Upper lobe of right lung (tissue), 1 donor: ENCODE data around the gene GTSE1. TPM values are rescaled to one million over a fixed set of nuclear protein-coding genes. Genes with fewer than 3 reads are reported as not detected.

Source experiments
- ATAC-seq: fragments of 200-7000 bp; cut with Tn5 transposase; one replicate; pipeline ENCODE4 v1.9.1; 2020; ENCODE audit warnings: mild to moderate bottlenecking, moderate library complexity
- DNase-seq: peaks from one replicate; pipeline ENCODE4 v3.0.0-alpha.2; 2020
- H3K27ac ChIP-seq: fragments of 200-600 bp; one replicate; pipeline ENCODE4 v1.8.0; 2022
- H3K27me3 ChIP-seq: fragments of 200-600 bp; one replicate; pipeline ENCODE4 v1.8.0; 2022; ENCODE audit warnings: mild to moderate bottlenecking
- H3K36me3 ChIP-seq: fragments of 200-600 bp; one replicate; pipeline ENCODE4 v1.8.0; 2022
- H3K4me1 ChIP-seq: fragments of 200-600 bp; one replicate; pipeline ENCODE4 v1.8.0; 2022
- H3K4me3 ChIP-seq: fragments of 200-600 bp; one replicate; pipeline ENCODE4 v1.8.0; 2022; ENCODE audit warnings: mild to moderate bottlenecking
- H3K9me3 ChIP-seq: fragments of 200-600 bp; one replicate; pipeline ENCODE4 v1.8.0; 2022
- intact Hi-C: fragments of 100-400 bp; cut with DNase I; formaldehyde crosslinking; loops from one replicate; pipeline ENCODE4 v1.11.0; 2022
- total RNA-seq: library from RNA; stranded (reverse); fragmentation: NEBNext Ultra II Directional; extraction: Animal tissue kit (Norgen Biotek cat#: 25700); gene quantifications from one replicate; pipeline ENCODE4 v1.2.1, GENCODE V29; 2021
- TF ChIP-seq, protein P1 (sequence below): fragments of 200-600 bp; IDR thresholded peaks from one replicate; pipeline ENCODE4 v1.8.0; 2022; ENCODE audit warnings: antibody characterized with exemption
- donor health status: DM: no; HTN: yes; CAD: no; lungs with severe emphysema.

GTSE1 gene
- total RNA-seq, 1 donor from 2014 or later = 0.43 TPM

DNA sequence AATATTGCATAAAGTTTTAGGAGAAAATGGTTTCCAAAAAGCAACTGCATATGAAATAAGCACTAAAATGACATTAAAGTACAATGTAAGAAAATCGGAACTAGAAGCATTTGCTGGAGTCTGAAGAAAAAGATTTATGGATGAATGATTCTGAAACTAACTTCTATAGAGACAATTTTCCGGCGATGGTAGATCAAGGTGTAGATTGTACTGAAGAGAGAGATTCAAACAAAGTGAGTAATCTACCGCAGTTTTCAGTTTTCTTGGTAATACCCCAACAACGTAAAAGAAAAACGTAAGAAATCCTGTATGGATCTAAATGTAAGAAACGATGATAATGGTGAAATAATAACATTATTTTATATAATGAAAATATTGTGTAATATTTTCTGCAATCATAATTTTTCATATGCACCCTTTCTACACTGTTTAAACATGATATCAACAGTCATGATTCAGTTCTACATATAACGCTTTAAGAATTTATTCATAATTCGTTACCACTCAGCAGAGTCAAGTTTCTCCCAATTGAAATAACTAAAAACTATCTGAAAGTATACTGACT lies 44.8 kb upstream of the GTSE1 start:
- intact Hi-C loops = no loop called here
- Histone ChIP-seq H3K27ac (no peak overlapping the region), H3K27me3 (no peaks in the 10 kb centered on the region), H3K9me3 (no peaks in the 10 kb centered on the region), H3K4me1 (peaks cover 16% of the 10 kb centered on the region), H3K4me3 (no peak overlapping the region), H3K36me3 (no peaks in the 10 kb centered on the region)
- ATAC-seq = no peak
- TF ChIP-seq, protein P1, sequence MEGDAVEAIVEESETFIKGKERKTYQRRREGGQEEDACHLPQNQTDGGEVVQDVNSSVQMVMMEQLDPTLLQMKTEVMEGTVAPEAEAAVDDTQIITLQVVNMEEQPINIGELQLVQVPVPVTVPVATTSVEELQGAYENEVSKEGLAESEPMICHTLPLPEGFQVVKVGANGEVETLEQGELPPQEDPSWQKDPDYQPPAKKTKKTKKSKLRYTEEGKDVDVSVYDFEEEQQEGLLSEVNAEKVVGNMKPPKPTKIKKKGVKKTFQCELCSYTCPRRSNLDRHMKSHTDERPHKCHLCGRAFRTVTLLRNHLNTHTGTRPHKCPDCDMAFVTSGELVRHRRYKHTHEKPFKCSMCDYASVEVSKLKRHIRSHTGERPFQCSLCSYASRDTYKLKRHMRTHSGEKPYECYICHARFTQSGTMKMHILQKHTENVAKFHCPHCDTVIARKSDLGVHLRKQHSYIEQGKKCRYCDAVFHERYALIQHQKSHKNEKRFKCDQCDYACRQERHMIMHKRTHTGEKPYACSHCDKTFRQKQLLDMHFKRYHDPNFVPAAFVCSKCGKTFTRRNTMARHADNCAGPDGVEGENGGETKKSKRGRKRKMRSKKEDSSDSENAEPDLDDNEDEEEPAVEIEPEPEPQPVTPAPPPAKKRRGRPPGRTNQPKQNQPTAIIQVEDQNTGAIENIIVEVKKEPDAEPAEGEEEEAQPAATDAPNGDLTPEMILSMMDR = no peak
- no peak for DNase-seq

DNA sequence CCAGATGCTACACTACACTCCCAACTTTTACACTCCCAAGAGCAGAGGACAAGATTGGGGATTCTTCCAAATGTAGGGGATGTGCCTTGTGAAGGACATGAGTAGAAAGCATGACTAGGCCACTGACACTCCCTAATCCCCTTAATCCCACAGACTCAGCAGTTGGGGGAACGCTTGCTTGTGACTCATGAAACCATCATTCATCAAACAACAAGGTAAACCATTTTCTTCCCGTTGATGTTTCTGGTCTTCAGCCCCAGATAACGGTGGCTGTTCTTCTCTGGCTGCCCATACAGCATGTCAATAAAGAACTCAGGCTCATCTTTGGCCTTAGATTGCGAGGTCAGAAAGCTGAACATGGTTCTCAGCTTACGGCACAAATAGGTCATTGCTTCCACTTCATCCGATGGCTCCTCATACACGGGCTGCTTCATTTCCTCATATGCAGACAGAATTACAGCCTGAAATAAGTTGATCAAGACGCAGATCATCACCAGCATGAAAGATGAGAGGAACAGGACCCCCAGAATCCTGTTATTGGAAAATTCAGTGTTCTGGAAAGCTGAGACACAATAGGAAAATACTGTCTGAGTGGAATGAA lies 40.2 kb upstream of the GTSE1 start:
- no peaks in the 10 kb centered on the region for H3K36me3 ChIP-seq
- peaks cover 3% of the 10 kb centered on the region for H3K27me3 ChIP-seq
- H3K4me1 ChIP-seq = peaks cover 2% of the 10 kb centered on the region
- intact Hi-C loops = no loop called here
- no peaks in the 10 kb centered on the region for H3K9me3 ChIP-seq
- TF ChIP-seq, protein P1 = no peak
- no peak for ATAC-seq
- DNase-seq = no peak
- no peak overlapping the region for H3K4me3 ChIP-seq
- H3K27ac ChIP-seq = no peak overlapping the region

DNA sequence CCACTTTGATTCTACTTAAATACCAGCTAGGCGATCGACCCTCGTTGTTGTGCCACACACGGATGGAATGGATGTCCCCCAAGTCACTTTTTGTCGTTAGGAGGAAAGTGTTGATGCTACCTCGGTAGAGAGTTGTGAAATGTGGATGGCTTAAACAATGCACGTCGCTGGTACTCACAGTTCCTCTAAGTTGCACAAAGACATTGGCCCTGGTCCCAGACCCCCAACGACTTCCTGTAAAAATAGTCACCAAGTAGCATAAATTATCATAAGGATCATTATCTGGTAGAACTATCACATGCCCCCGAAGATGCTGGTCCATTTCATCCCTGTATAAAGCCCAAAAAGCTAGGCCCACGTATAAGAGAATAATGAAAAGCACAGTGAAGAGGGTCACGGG lies 37.3 kb upstream of the GTSE1 start:
- no peak for ATAC-seq
- H3K36me3 ChIP-seq = no peaks in the 10 kb centered on the region
- no peak for DNase-seq
- TF ChIP-seq, protein P1 = no peak
- H3K27ac ChIP-seq = no peak overlapping the region
- no peaks in the 10 kb centered on the region for H3K4me1 ChIP-seq
- peaks cover 13% of the 10 kb centered on the region for H3K27me3 ChIP-seq
- no peak overlapping the region for H3K4me3 ChIP-seq
- H3K9me3 ChIP-seq = no peaks in the 10 kb centered on the region
- intact Hi-C loops = no loop called here

DNA sequence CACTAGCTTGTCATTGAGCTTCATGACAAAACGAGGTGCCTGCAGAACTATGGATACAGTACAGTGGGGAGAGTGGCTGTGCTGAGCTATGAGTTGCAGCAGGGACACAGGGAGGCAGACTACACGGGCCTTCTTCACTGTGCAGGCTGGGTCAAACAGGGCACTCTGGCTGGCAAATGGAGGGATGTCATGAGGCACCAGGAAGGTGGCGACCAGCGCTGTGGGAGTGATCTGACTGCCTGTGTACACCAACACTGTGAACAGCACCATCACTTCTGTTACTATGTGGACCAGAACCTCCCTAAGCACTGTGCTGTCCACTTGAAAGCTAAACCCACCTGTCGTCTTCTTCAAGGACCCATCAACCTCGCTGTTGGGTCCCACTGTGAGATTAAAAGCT lies 36.6 kb upstream of the GTSE1 start:
- Histone ChIP-seq H3K4me1 (no peaks in the 10 kb centered on the region), H3K36me3 (no peaks in the 10 kb centered on the region), H3K27me3 (peaks cover 13% of the 10 kb centered on the region), H3K27ac (no peak overlapping the region), H3K4me3 (no peak overlapping the region), H3K9me3 (no peaks in the 10 kb centered on the region)
- no peak for ATAC-seq
- DNase-seq = no peak
- TF ChIP-seq, protein P1 = no peak
- intact Hi-C loops = no loop called here

DNA sequence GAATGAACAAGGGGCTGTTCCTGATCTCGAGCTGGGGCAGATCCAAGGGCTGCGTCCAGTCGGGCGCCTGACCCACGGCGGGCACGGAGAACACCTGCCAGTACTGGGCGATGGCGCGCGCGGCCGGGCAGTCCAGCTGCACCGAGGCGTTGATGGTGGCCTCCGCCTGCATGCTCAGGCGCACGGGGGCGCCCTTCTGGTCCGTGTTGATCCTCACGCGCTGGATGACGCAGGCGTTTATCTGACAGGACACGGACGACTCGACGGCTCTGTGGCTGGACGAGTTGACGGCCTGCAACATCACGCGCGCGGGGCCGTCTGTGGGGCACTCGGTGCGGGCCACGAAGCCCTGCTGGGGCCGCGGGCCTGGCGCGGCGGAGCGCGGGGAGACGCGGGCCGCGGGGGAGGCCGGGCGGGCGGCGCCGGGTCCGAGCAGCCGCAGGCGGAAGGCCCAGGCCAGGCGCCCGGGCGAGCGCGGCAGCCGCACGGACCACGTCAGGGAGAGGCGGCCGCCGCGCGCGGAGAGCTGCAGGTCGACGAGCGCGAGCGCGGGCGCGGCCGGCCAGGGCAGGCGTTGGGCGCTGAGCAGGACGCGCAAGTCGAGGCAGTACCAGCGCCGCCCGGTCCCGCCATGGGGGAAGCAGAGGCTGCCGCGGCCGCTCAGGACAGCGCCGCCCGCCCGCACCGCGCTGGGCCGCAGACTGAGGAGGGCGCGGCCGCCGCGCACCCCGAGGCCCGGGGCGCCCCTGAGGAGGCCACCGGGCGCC lies 34.0 kb upstream of the GTSE1 start:
- ATAC-seq (peak; percentile 83), DNase-seq (peak; percentile 87)
- intact Hi-C loops = no loop called here
- Histone ChIP-seq H3K4me1 (peaks cover 8% of the 10 kb centered on the region), H3K9me3 (no peaks in the 10 kb centered on the region), H3K27me3 (peaks cover 13% of the 10 kb centered on the region), H3K4me3 (no peak overlapping the region), H3K36me3 (no peaks in the 10 kb centered on the region), H3K27ac (no peak overlapping the region)
- TF ChIP-seq, protein P1 = peak; percentile 44
